ENCODE measurements around the gene KCNMA1.

GRCh38 chr10:77582710-77583115 is 54.9 kb downstream of the KCNMA1 start:
- TF ChIP-seq CTCF (IDR thresholded peaks at IDR 0.05 in 4 of 5, conservative IDR thresholded peaks at IDR 0.05 in 1 of 5) (no peak), POLR2A (IDR thresholded peaks at IDR 0.05) (no peak)
